HCEC 1CT (cell line): ENCODE measurements around the gene RIN3.

Experiments used
- DNase-seq: peaks from one replicate; pipeline ENCODE4 v3.0.0-alpha.2; 2017

RIN3 gene

GRCh38 chr14:92531106-92531873 lies 17.7 kb downstream of the RIN3 start:
- no peak for DNase-seq

- no peak for DNase-seq
These were observed 19.0 kb downstream of the RIN3 start for GRCh38 chr14:92532490-92533163.

- no peak for DNase-seq
These were observed 21.5 kb downstream of the RIN3 start for GRCh38 chr14:92534932-92535643.

- peak; percentile 93 for DNase-seq
These were observed 22.6 kb downstream of the RIN3 start for GRCh38 chr14:92536231-92536630.

- DNase-seq = no peak
These were observed 24.9 kb downstream of the RIN3 start for GRCh38 chr14:92538412-92538985.

GRCh38 chr14:92539419-92539818 lies 25.8 kb downstream of the RIN3 start:
- DNase-seq = no peak

- no peak for DNase-seq
These were observed 26.3 kb downstream of the RIN3 start for GRCh38 chr14:92539875-92540274.

DNA sequence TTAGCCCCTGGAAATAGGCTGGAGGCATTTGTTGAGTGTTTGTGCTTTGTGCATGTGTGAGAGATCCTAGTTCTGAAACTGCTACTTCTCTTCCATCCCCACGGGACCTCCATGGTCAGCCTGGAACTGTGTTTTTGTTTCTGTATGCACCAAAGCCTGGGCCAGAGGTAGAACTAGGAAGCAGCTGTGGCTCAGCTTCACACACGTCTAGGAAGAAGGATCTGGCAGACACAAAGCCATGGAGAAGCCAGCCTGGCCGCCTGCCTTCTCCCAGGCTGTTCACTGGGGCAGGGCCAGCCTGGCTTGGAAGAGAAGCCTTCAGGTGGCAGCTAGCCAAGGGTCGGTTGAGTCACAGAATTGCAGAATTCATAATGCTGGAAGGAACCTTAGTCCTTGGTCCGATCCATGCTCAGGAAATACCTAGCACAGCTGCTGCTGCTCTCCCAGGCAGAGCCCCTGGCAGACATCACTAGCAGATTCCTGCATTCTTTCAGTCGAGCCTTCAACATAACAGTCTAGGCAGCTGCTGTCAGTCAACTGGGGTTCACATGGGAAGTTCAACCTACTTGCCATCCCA lies 27.0 kb downstream of the RIN3 start:
- DNase-seq = peak; percentile 100

DNA sequence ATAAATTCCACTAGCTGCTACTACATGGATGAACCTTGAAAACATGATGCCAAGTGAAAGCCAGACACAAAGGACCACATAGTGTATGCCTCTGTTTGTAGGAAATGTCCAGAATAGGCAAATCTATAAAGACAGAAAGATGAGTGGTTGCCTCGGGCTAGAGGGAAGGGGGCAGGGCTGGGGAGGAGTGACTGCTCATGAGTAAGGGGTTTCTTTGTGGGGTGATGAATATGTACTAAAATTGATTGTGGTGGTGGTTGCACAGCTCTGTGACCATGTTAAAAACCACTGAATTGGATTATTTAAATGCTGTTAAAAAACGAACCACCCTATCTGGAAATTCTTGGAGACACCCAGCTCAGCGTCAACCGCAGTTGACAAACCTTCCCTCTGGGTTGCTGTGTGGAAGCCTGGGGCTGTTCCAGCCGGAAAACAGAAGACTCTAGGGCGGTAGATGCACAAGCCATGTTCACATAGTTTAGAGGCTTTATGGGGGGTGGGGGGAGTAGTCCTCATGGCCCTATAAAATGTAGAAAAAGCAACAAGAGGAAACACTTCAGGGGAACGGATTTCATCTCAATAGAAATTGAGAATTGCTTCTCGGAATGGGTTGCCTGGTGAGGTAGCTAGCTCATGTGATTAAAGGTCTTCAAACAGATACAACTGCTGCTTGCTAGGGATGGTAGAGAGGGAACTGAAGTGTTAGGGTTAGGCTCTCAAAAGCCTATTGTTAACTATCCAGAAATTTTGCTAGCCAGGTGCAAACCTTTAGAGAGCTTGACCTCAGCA lies 29.4 kb downstream of the RIN3 start:
- DNase-seq = no peak

DNA sequence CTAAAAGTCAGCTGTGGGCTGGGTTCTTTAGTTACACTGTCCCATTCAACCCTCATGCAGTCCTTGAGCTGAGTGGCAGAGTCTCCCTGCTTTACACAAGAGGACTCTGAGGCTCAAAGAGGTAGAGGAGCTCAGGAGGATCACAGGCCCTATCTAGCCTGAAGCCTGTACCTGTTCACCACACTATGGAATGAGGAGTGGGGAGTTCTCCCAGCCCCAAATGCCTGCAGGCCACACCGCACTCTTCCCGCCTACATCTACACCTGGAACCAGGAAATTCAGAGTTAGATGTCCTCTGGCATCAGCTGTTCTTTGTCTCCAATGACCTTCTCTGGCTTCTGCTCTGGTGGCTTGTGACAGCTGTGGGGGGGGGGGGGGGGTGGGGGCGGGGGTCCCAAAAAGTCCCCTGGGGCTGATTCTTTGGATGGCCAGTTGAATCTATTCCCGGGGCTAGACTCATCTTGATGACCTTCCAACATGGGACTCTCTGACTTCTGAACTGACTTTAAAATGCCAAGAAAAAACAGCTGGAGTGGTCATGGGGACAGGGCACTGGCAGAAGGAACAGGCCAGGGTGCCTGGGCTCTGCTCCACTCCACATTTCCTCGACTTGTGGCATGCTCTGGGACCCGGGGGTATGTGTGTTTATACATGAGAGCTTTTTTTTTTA lies 30.6 kb downstream of the RIN3 start:
- no peak for DNase-seq

DNA sequence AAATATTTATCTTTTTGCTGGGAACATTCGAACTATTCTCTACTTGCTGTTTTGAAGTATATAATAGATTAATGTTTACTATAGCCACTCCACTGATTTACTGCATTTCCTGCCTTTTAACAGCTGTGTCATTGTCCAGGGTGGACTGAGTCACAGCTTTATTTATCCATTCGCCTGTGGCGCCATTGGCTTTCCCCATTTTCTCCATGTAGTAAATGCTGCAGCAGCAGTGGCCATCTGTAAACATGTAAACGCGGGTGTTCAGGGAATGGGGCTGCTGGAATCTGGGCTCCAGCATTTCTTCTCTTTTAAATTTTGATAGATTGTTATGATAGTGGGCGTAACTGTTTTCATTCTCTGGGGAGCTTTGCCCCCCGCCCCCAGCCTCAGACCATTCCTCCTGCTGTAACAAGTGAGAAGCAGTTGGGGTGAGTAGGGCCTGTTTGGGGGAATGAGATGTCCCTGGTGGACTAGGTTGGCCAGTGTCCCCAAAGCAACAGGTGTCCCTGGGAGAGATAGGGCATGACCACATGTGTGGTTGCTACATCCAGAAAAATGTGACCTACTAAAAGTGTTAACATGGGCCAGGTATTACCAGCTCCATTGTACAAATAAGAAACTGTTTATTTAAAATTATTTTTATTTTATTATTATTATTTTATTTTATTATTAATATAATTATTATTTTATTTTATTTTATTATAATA lies 32.9 kb downstream of the RIN3 start:
- peak; percentile 86 for DNase-seq

DNA sequence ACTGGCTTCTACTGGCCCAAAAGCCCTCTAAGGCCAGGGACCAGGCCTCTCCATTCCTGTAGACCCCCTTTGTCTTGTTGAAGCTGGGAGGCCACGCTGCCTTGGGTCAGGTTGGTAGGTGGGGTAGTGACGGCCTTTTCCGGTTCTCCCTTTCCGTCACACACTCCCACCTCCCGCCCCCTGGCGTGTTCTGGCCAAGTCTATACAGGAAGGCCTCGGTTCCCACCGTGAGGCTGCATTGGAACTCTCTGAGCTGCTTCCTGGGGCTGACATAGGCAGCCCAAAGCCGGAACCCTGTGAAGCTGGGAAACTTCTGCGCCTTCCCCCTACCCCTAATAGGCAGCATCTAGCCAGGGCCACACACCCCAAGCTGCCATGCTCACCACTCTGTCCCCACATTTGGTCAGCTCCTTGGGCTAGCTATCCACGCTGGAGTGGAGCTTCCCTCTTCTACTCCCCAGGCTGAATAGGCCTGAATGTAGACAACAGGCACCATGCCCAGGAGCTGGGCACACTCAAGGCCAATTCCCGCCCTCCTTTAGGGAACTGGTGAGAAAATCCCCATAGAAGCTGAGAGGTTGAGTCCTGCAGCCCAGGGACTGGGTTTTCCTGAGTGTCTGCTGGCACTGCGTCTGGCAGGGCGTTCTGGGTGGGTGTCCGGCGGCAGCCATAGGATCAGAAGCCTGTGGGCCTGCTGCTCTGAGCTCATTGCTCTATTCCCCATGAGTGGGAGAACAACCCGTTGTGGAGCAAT lies 35.7 kb downstream of the RIN3 start:
- DNase-seq = no peak

GRCh38 chr14:92549859-92550230 lies 36.3 kb downstream of the RIN3 start:
- no peak for DNase-seq

- no peak for DNase-seq
These were observed 37.7 kb downstream of the RIN3 start for GRCh38 chr14:92551044-92551841.

DNA sequence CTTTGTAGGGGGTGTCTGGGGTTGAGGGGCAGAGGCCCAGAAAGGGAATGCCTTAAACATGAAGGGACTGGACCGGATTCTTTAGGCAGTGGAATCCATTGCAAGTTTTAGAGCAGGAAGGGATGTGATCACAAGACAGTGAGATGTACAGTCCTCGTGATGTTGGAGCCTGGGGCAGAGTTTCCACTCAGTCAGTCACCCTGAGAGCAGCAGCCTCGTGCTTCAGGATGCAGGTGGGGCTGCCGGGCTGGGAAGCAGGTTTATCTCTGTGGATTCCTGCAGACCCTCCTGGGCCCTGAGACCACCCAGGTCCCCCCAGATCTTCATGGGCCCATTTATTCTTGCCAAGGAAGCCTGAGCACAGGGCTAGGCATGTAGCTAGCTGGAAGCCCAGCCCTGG lies 38.5 kb downstream of the RIN3 start:
- no peak for DNase-seq

DNA sequence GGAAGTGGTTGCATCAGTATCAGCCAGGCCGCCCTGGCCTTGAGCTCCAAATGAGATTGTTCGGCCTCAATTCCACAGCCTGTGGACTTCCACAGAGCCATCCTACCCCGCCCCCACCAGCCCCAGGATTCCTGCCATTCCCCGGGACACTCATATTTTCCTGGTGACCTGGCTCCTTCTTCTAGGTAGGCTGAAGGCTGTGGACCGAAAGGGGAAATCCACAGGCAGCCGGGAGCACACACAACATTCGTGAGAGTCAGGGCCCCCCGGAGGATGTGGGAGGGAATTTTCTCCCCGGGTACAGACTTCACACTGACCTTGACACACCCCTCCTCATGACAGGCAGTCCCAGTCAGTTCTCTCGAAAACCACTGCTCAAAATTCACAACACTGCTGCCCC lies 39.9 kb downstream of the RIN3 start:
- DNase-seq = peak; percentile 20

GRCh38 chr14:92555465-92556111 lies 42.0 kb downstream of the RIN3 start:
- no peak for DNase-seq

DNA sequence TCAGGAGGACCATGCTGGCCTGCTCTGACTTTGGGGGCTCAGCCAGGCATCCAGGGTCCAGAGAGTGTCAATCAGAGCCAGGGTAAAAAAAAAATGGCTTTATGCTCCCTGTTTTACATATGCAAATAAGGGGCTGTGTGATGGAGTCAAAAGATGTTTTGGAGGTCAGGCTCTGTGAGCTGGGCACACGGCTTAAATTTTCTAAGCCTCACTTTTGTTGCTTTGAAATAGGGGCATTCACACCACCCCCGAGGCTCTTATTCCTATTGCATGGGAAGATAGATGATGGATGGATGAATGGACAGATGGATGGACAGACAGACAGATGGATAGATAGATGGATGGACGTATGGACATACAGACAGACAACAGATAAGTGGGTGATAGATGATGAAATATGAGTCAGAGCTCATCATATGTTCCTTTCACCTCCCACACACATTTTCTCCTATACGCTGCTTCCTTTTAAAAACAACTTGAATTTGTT lies 42.7 kb downstream of the RIN3 start:
- DNase-seq = peak; percentile 19
